ENCODE measurements around the gene PTGDS.

- no peak for TF ChIP-seq EZH2 (IDR thresholded peaks at IDR 0.05; ENCODE audit: insufficient read depth, low read length)
- TF ChIP-seq, protein P1, sequence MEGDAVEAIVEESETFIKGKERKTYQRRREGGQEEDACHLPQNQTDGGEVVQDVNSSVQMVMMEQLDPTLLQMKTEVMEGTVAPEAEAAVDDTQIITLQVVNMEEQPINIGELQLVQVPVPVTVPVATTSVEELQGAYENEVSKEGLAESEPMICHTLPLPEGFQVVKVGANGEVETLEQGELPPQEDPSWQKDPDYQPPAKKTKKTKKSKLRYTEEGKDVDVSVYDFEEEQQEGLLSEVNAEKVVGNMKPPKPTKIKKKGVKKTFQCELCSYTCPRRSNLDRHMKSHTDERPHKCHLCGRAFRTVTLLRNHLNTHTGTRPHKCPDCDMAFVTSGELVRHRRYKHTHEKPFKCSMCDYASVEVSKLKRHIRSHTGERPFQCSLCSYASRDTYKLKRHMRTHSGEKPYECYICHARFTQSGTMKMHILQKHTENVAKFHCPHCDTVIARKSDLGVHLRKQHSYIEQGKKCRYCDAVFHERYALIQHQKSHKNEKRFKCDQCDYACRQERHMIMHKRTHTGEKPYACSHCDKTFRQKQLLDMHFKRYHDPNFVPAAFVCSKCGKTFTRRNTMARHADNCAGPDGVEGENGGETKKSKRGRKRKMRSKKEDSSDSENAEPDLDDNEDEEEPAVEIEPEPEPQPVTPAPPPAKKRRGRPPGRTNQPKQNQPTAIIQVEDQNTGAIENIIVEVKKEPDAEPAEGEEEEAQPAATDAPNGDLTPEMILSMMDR (IDR thresholded peaks at IDR 0.05; ENCODE audit: insufficient read depth, low read depth, low read length) = no peak
These were observed 30.0 kb upstream of the PTGDS start for GRCh38 chr9:136947028-136947891.
